PC-3 (cell line): Measurements from ENCODE around the gene PAQR9. TPM values are rescaled to one million over a fixed set of nuclear protein-coding genes. Genes with fewer than 3 reads are reported as not detected.

Experiments used
- ATAC-seq: fragments of 200-7000 bp; cut with Tn5 transposase; 2 replicates; pipeline ENCODE4 v1.9.1; 2020; ENCODE audit warnings: mild to moderate bottlenecking, moderate library complexity
- BruUV-seq: library from RNA; stranded (reverse); fragments of 400-500 nt; replicated peaks from 2 replicates; lab custom pipeline; 2021; lab: Mats Ljungman, UMichigan
- CTCF ChIA-PET: fragments of 300-600 bp; sonication (Branson Sonifier 250); formaldehyde crosslinking; loops from one replicate; lab custom pipeline; 2022; ENCODE audit warnings: antibody characterized with exemption; lab: Charles Lee
- POLR2A ChIA-PET: fragments of 300-600 bp; sonication (Branson Sonifier 250); formaldehyde crosslinking; loops from one replicate; lab custom pipeline; 2022; ENCODE audit warnings: antibody characterized with exemption; ENCODE audit not compliant: unreplicated experiment; lab: Charles Lee
- DNase-seq: peaks from one replicate; pipeline ENCODE4 v3.0.0-alpha.2; 2015
- H2AFZ ChIP-seq: fragments of 300-600 bp; sonication (generic); 2 replicates; pipeline ENCODE4 v1.6.0; 2016; ENCODE audit warnings: antibody characterized with exemption, low read length
- H3F3A ChIP-seq: fragments of 300-600 bp; sonication (generic); one replicate; pipeline ENCODE4 v1.6.0; 2017; ENCODE audit warnings: antibody characterized with exemption, low read length, control low read depth, mild to moderate bottlenecking; ENCODE audit not compliant: unreplicated experiment
- H3K27ac ChIP-seq: fragments of 300-600 bp; sonication (generic); 2 replicates; pipeline ENCODE4 v1.5.1; 2016; ENCODE audit warnings: mild to moderate bottlenecking, low read length
- H3K27me3 ChIP-seq: fragments of 300-600 bp; sonication (generic); 2 replicates; pipeline ENCODE4 v1.6.1; 2016; ENCODE audit warnings: low read length, mixed read lengths
- H3K36me3 ChIP-seq: fragments of 300-600 bp; sonication (generic); 2 replicates; pipeline ENCODE4 v1.6.1; 2016; ENCODE audit warnings: low read depth, mixed run types, low read length, mixed read lengths
- H3K4me1 ChIP-seq: fragments of 300-600 bp; sonication (generic); 2 replicates; pipeline ENCODE4 v1.5.1; 2016; ENCODE audit warnings: low read length; ENCODE audit not compliant: insufficient read depth
- H3K4me2 ChIP-seq: fragments of 300-600 bp; sonication (generic); 2 replicates; pipeline ENCODE4 v1.6.0; 2016; ENCODE audit warnings: low read length
- H3K4me3 ChIP-seq: fragments of 300-600 bp; sonication (generic); 2 replicates; pipeline ENCODE4 v1.5.1; 2016; ENCODE audit warnings: mild to moderate bottlenecking, low read length, mixed read lengths
- H3K79me2 ChIP-seq: fragments of 300-600 bp; sonication (generic); 2 replicates; pipeline ENCODE4 v1.6.1; 2017; ENCODE audit warnings: low read length, mixed read lengths
- H3K9ac ChIP-seq: fragments of 300-600 bp; sonication (generic); 2 replicates; pipeline ENCODE4 v1.6.0; 2016; ENCODE audit warnings: mild to moderate bottlenecking, low read length
- H3K9me2 ChIP-seq: fragments of 300-600 bp; sonication (generic); replicated peaks from 2 replicates; pipeline ENCODE4 v1.6.1; 2016; ENCODE audit warnings: mixed run types, low read length, mixed read lengths
- H3K9me3 ChIP-seq: fragments of 300-600 bp; sonication (generic); 2 replicates; pipeline ENCODE4 v1.6.1; 2016; ENCODE audit warnings: low read length, mixed read lengths
- H4K20me1 ChIP-seq: fragments of 300-600 bp; sonication (generic); 2 replicates; pipeline ENCODE4 v1.6.1; 2016; ENCODE audit warnings: low read length, mixed read lengths
- CTCF ChIP-seq: fragments of 300-600 bp; sonication (generic); conservative IDR thresholded peaks from 2 replicates; pipeline ENCODE4 v1.5.1; 2017; ENCODE audit warnings: antibody characterized with exemption, low read depth, mild to moderate bottlenecking, low read length
- EZH2 ChIP-seq: fragments of 300-600 bp; sonication (generic); IDR thresholded peaks from one replicate; pipeline ENCODE4 v1.6.1; 2017; ENCODE audit warnings: antibody characterized with exemption, mild to moderate bottlenecking, low read length; ENCODE audit not compliant: unreplicated experiment
- EZH2phosphoT487 ChIP-seq: fragments of 300-600 bp; sonication (generic); IDR thresholded peaks from 2 replicates; pipeline ENCODE4 v1.6.1; 2018; ENCODE audit warnings: mild to moderate bottlenecking, antibody characterized with exemption, low read length, borderline replicate concordance
- intact Hi-C: fragments of 100-400 bp; cut with micrococcal nuclease; formaldehyde crosslinking; loops from 2 replicates; pipeline ENCODE4 v1.9.0; 2023
- total RNA-seq: library from RNA; depleted of rRNA; stranded (reverse); fragments of >200 nt; gene quantifications from 2 replicates; pipeline ENCODE4 v1.2.3, GENCODE V29; 2014

Gene PAQR9
- total RNA-seq, 1 experiment from 2014 or later, result not detected

GRCh38 chr3:142987707-142988106 lies 24.2 kb upstream of the PAQR9 start:
- no peaks in the 10 kb centered on the region for H3K27me3 ChIP-seq
- no peaks in the 10 kb centered on the region for H4K20me1 ChIP-seq
- ATAC-seq, result no peak
- H3K4me3 ChIP-seq, result no peak overlapping the region
- no TSS peak for BruUV-seq
- H3K79me2 ChIP-seq, result no peaks in the 10 kb centered on the region
- no peaks in the 10 kb centered on the region for H3K36me3 ChIP-seq
- TF ChIP-seq EZH2, result no peak
- no peak for TF ChIP-seq CTCF
- TF ChIP-seq EZH2phosphoT487, result no peak
- intact Hi-C loops, result loop anchor here (1.0 to 2.0 kb wide), 3 partner anchors 58 to 401 kb away; no protein-coding TSS in a partner anchor
- ChIA-PET POLR2A (no interaction called here), CTCF (no interaction called here)
- DNase-seq, result no peak
- peak overlapping the region; percentile 48; the same call in 1 of the 2 replicates for H2AFZ ChIP-seq
- no peaks in the 10 kb centered on the region for H3K4me1 ChIP-seq
- no peaks in the 10 kb centered on the region for H3K9me3 ChIP-seq
- H3K9me2 ChIP-seq, result no peaks in the 10 kb centered on the region
- H3K27ac ChIP-seq, result no peak overlapping the region
- H3F3A ChIP-seq, result no peaks in the 10 kb centered on the region
- no peak overlapping the region for H3K9ac ChIP-seq
- H3K4me2 ChIP-seq, result no peak overlapping the region

DNA sequence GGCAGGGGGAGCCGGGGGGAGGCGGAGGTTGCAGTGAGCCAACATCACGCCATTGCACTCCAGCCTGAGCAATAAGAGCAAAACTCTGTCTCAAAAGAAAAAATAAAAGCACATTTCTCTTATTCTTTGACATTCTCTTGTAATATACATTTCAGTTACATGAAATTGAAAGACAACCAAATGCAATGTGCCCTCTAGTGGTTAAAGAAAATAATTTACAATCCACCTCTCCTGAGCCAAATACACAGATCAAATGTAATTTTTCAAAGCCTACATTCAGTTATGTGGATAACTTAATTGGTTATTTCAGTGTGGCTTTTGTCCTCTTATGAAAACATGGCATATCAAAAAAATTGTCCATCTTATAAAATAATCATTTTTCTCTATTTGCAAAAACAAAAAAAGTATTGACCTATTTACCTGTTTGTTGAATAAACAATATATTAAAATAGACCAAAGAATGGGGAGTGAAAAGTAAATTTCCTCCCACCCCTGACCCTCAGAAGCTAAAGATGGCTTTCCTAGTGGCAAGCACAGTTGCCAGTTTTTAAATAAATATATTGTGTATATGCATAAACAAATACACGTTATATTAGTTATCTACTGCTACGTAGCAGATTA lies 23.7 kb upstream of the PAQR9 start:
- Histone ChIP-seq H3K9me3 (no peaks in the 10 kb centered on the region), H3K79me2 (no peaks in the 10 kb centered on the region), H2AFZ (no peak overlapping the region), H3K4me2 (no peak overlapping the region), H3K4me1 (no peaks in the 10 kb centered on the region), H3K27me3 (no peaks in the 10 kb centered on the region), H3K9ac (no peak overlapping the region), H3K27ac (no peak overlapping the region), H3F3A (no peaks in the 10 kb centered on the region), H3K4me3 (no peak overlapping the region), H4K20me1 (no peaks in the 10 kb centered on the region), H3K36me3 (no peaks in the 10 kb centered on the region), H3K9me2 (no peaks in the 10 kb centered on the region)
- no TSS peak for BruUV-seq
- ATAC-seq (peak; percentile 53), DNase-seq (peak; percentile 66)
- ChIA-PET POLR2A (no interaction called here), CTCF (interaction anchor here (0.6 kb wide), 1 partner anchor 405 kb away, joined by 3 read pairs; no protein-coding TSS in a partner anchor)
- intact Hi-C loops, result loop anchor here (1.0 to 2.0 kb wide), 3 partner anchors 58 to 400 kb away; no protein-coding TSS in a partner anchor
- TF ChIP-seq EZH2phosphoT487, result no peak
- peak; percentile 65 for TF ChIP-seq CTCF
- no peak for TF ChIP-seq EZH2

GRCh38 chr3:142984255-142984654 lies 20.8 kb upstream of the PAQR9 start:
- Histone ChIP-seq H3F3A (no peaks in the 10 kb centered on the region), H4K20me1 (no peaks in the 10 kb centered on the region), H3K9me3 (no peaks in the 10 kb centered on the region), H2AFZ (no peak overlapping the region), H3K79me2 (no peaks in the 10 kb centered on the region), H3K36me3 (no peaks in the 10 kb centered on the region), H3K9ac (no peak overlapping the region), H3K27me3 (no peaks in the 10 kb centered on the region), H3K4me1 (no peaks in the 10 kb centered on the region), H3K4me2 (no peak overlapping the region), H3K4me3 (no peak overlapping the region), H3K27ac (no peak overlapping the region), H3K9me2 (no peaks in the 10 kb centered on the region)
- ChIA-PET POLR2A (no interaction called here), CTCF (no interaction called here)
- DNase-seq, result no peak
- intact Hi-C loops, result no loop called here
- no peak for ATAC-seq
- BruUV-seq, result no TSS peak
- TF ChIP-seq EZH2phosphoT487, result no peak
